T1000 (cell line): ENCODE measurements around the gene R3HDM2.

Experiments
- DNase-seq: peaks from one replicate; lab custom pipeline; 2025; ENCODE audit warnings: mixed read lengths; lab: John Stamatoyannopoulos, UW

The R3HDM2 gene

GRCh38 chr12:57268264-57268663 is 162.6 kb downstream of the R3HDM2 start:
- no peak for DNase-seq

GRCh38 chr12:57266681-57267080 is 164.2 kb downstream of the R3HDM2 start:
- DNase-seq: no peak

GRCh38 chr12:57263096-57263495 is 167.7 kb downstream of the R3HDM2 start:
- DNase-seq: no peak

- DNase-seq: no peak
Measured at GRCh38 chr12:57262126-57262822, 168.6 kb downstream of the R3HDM2 start.

- no peak for DNase-seq
Measured at GRCh38 chr12:57261428-57261865, 169.4 kb downstream of the R3HDM2 start.

GRCh38 chr12:57260366-57260765 is 170.5 kb downstream of the R3HDM2 start:
- DNase-seq: no peak

GRCh38 chr12:57258977-57259970 is 171.6 kb downstream of the R3HDM2 start:
- no peak for DNase-seq

- DNase-seq: no peak
Measured at GRCh38 chr12:57255916-57256315, 174.9 kb downstream of the R3HDM2 start.

GRCh38 chr12:57254506-57255280 is 176.2 kb downstream of the R3HDM2 start:
- DNase-seq: no peak

- DNase-seq: no peak
Measured at GRCh38 chr12:57250956-57251355, 179.9 kb downstream of the R3HDM2 start, which contains the start of gene STAC3. STAC3 (minus strand) TSS chr12:57251187; CDS start chr12:57249636, 1,551 bp downstream.

- no peak for DNase-seq
Measured at GRCh38 chr12:57250541-57250940, 180.3 kb downstream of the R3HDM2 start.

GRCh38 chr12:57248934-57249742 is 181.7 kb downstream of the R3HDM2 start:
- no peak for DNase-seq

- no peak for DNase-seq
Measured at GRCh38 chr12:57247041-57247440, 183.8 kb downstream of the R3HDM2 start.

- DNase-seq: no peak
Measured at GRCh38 chr12:57244312-57244696, 186.5 kb downstream of the R3HDM2 start.

- DNase-seq: peak; percentile 62
Measured at GRCh38 chr12:57243521-57244311, 187.1 kb downstream of the R3HDM2 start.

- peak; percentile 28 for DNase-seq
Measured at GRCh38 chr12:57242691-57243454, 188.0 kb downstream of the R3HDM2 start.

- DNase-seq: no peak
Measured at GRCh38 chr12:57242329-57242690, 188.5 kb downstream of the R3HDM2 start.

GRCh38 chr12:57241402-57242310 is 189.2 kb downstream of the R3HDM2 start:
- DNase-seq: no peak
